ENCODE measurements around the gene PSTPIP1.

The PSTPIP1 gene

GRCh38 chr15:77020348-77021087, 25.6 kb downstream of the PSTPIP1 start:
- DNase-seq, result no peak

- DNase-seq, result no peak
Measured at GRCh38 chr15:77021088-77021481, 26.2 kb downstream of the PSTPIP1 start.

DNA sequence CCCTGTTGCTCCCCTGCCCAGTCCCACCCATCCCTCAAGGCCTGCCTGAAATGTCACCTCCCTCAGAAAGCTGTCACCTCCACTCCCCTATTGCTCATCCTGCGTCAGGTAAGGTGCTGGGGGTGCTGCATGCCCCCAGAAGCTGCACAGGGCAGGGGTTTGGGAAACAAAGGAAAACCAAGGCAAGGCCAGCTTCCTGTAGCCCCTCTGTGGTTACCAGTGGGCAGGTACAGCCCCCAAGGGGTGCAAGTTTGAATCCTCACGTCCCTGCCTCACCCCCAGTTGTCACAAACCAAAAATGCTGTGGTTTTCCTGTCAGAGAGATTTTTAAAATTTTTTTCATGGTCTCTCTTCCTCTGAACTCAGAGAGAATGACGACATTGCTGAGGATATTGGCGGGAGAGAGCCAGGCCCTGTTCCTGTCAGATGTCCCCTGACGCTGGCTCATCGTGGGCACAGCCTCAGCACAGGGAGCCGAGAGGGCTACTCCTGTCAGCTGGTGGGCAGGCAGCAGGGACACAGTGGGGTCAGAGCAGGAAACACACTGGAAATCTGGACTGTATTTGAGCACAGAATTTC, 27.0 kb downstream of the PSTPIP1 start:
- DNase-seq, result no peak

DNA sequence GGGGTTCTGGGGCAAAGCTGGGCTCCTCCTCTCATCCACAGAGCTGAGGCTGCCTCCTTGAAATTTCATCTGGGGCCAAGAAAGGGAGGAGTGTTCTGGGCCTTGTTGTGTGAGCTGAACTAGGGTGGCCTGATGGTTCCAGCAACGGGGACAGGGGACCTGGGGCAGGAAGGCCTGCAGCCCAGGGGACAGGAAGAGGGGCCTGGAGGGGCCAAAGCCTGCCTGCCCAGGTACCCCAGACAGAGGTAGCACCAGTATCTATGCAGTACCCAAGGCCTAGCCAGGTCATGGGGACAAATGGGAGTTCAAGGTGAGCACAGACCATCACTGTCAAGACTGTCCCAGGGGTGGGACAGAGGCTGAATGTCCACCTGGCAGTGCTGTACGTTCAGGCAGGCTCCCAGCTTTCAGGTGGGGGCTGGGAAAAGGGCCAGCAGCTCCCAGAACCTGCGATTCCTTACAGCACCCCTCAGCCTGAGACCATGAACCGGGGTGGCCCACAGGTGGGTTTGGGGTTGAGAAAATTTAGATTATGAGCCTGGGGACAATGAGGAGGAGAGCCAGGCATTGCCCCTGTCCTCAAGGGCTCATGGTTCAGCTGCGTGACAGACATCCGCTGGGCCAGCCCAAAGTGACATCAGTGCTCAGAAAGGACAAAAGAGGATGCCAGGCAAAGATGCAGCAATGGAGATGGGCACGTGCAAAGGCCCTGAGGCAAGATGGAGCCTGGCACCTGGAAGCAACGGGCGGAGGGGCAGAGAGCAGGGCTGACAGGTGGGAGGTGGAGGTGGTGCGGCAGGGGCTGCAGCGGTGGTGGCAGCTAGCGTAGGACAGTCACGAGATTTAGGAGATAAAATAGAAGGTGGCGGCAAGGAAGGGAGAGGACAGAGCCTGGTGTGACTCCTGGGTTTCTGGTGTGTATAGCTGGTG, 28.0 kb downstream of the PSTPIP1 start:
- DNase-seq, result no peak

DNA sequence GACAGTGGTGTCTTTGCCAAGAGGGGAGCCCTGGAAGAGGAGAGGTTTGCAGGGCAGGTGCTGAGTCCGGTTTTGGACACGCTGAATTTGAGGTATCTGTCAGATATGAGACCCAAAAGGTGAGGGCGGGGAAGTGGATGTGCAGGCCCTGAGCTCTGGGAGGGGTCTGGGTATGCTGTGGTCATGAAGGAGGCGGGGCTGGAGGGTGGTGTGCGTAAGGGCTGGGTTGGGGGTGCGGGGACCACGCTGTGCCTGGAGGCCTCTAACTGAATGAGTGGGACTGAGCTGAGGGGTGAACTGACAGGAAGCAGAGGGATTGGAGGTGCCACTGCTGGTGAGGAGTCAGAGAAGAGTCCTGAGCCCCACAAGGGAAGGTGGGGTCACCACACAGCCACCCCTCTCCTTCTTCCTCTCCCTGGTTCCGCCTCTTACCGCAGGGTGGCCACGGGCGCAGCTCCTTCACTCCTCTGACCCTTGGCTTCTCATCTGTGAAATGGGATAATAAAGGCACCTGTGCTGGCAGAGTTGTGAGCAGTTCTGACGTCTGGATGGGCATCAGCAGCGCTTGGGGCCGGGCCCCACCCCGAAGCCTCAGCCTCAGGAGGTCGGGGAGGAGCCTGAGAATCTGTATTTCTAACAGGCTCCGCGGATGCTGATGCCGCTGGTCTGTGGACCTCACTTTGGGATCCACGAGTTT, 28.8 kb downstream of the PSTPIP1 start:
- DNase-seq, result no peak

- peak; percentile 79 for DNase-seq
Measured at GRCh38 chr15:77024273-77025082, 29.6 kb downstream of the PSTPIP1 start.

- DNase-seq, result peak; percentile 18
Measured at GRCh38 chr15:77025083-77025901, 30.4 kb downstream of the PSTPIP1 start.

DNA sequence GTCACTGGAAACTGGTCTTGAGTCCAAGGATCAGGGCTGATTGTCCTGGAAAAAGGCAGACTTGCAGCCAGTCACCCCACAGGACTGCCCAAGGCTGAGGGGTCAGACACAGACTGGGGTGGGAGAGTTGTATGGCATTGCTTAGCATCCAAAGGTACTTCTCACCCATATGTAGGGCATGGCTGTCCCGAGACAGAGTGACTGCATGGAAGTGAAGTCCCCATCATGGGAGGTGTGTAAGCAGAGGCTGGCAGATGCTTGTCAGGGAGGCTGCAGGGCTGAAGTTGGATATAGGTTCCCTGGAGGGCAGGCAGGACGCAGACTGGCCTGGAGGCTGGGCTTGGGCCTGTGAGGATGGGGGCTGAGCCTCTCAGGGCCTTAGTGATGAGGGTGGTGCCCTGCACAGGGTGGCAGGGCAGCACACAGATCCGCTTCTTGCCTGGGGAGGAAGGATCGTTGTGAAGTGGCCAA, 31.1 kb downstream of the PSTPIP1 start:
- DNase-seq, result peak; percentile 13

DNA sequence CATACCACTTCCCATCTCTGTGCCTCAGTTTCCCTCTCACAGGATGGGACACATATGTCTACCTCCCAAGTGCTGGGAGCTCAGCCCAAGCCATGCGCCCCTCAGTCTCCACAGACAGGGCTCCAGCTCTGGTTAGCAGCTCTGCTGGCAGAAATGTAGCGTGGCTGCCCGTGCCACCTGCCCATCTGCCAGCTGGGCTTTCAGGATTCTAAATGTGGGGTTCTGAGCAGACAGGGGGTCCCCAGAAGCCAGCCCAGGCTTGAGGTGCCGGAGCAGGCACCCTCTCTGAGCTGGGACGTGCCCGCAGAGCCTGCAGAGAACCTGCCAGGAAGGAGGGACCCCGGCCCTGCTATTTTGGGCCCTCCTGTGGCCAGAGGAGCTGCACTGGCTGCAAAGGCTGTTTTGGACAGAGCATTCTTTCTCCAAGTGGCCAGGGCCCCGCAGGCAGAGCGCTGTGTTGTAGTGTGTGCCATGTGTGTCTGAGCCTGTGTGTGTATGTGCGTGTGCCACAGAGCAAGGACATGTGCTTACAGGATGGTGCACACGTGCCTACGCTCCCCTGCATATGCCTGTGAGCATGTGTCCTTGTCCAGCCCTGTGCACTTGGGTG, 31.7 kb downstream of the PSTPIP1 start:
- peak; percentile 18 for DNase-seq

GRCh38 chr15:77027111-77027696, 32.3 kb downstream of the PSTPIP1 start:
- DNase-seq, result peak; percentile 18

GRCh38 chr15:77027697-77028450, 32.9 kb downstream of the PSTPIP1 start:
- DNase-seq, result peak; percentile 42

DNA sequence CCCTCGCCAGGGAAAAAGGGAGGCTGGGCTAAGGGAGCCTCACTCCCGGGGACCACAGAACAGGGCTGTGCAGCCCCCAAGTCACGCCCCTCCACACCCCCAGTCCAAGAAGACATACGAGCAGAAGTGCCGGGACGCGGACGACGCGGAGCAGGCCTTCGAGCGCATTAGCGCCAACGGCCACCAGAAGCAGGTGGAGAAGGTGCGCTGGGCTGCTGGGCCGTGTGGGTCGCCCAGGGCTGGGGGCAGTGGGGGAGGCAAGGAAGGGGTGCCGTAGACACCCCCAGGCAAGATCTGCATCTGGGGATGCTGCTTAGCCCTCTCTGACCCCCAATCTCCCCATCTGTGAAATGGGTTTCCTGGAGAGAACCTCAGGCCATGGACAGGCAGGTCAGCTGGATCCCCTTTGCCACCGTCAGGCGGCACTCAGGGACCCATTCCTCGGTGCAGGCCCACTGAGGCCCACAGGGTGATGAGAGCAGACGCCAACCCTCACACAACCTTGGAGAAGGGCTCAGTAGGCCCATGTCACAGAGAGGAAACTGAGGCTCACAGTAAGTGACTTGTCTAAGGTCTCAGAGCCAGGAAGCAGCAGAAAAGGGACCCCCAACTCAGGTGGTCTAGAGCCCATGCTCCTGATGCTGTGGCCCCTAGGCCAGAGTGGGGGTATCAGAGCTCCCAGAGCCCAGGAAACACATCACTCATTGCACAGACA, 33.7 kb downstream of the PSTPIP1 start:
- no peak for DNase-seq

GRCh38 chr15:77029166-77030047, 34.5 kb downstream of the PSTPIP1 start:
- DNase-seq, result peak; percentile 15

GRCh38 chr15:77030048-77030927, 35.4 kb downstream of the PSTPIP1 start:
- peak; percentile 24 for DNase-seq

- DNase-seq, result no peak
Measured at GRCh38 chr15:77030928-77031375, 36.0 kb downstream of the PSTPIP1 start.

DNA sequence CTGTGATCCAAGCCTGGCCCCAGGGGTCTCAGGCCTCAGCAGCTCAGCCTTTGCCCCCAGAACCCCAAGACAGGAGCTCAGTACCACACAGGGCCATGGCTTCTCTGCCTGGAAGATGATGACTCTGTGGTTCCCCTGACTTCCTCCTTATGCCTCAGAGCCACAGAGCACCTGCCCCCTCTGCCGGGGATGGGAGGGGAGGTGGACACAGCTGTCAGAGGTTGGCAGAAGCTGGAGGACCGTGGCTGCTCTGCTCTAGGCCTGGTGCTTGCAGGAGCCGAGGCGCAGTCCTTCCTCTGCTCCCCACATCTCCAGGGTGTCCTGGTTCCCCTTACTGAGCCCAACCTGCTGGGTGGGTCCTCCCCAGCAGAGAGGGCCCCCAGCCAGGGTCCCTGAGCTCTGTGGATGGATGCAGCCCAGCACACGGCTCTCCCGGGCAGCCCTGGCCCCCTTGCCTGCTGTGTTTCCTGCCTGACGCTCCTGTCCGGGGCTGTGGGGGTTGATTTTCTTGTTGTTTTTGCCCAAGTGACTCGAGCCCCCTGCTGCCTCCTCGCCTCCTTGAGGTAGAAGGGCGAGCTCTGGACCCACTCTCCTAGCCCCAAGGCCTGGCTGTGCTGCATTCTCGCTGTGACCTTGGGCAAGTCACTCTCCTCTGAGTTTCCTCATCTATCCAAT, 36.6 kb downstream of the PSTPIP1 start:
- peak; percentile 68 for DNase-seq
